ENCODE results near the gene PRKCD. TPM values are rescaled to one million over a fixed set of nuclear protein-coding genes. Genes with fewer than 3 reads are reported as not detected.

PRKCD gene
- total RNA-seq, 1 experiment from 2014 or later: 34.3 TPM

- no peaks in the 10 kb centered on the region for H3K9me3 ChIP-seq (ENCODE audit: insufficient read depth, low read depth)
These were observed 56.2 kb downstream of the PRKCD start for GRCh38 chr3:53217175-53217574.

GRCh38 chr3:53218131-53218530, 57.1 kb downstream of the PRKCD start:
- no peak overlapping the region for H3K27ac ChIP-seq
- H3K27me3 ChIP-seq (ENCODE audit: insufficient read depth, low read depth): no peaks in the 10 kb centered on the region
- BruUV-seq (replicated peaks): no TSS peak
- H3K4me1 ChIP-seq (replicated peaks; ENCODE audit: insufficient read depth): no peaks in the 10 kb centered on the region
- CTCF ChIA-PET: no interaction called here
- H2AFZ ChIP-seq: no peak overlapping the region
- POLR2A ChIA-PET (ENCODE audit: unreplicated experiment): no interaction called here
- H3F3A ChIP-seq (ENCODE audit: insufficient read depth, low read depth): peaks cover 42% of the 10 kb centered on the region
- no peaks in the 10 kb centered on the region for H3K36me3 ChIP-seq (ENCODE audit: low read depth)
- intact Hi-C loops (cut with micrococcal nuclease; ENCODE audit: unreplicated experiment): no loop called here
- no peak overlapping the region for H3K4me2 ChIP-seq
- H4K20me1 ChIP-seq (ENCODE audit: insufficient read depth): no peaks in the 10 kb centered on the region; the same call in 1 of the 2 replicates
- peak in 1 of 2 experiments; percentile 10 for DNase-seq
- no peak overlapping the region for H3K4me3 ChIP-seq
- no peaks in the 10 kb centered on the region for H3K9me2 ChIP-seq (ENCODE audit: insufficient read depth)
- H3K79me2 ChIP-seq (ENCODE audit: low read depth): no peaks in the 10 kb centered on the region
- TF ChIP-seq EZH2 (IDR thresholded peaks at IDR 0.05; ENCODE audit: low read depth) (no peak), CTCF (conservative IDR thresholded peaks at IDR 0.05) (no peak)
- H3K9me3 ChIP-seq (ENCODE audit: insufficient read depth, low read depth): no peaks in the 10 kb centered on the region

More at GRCh38 chr3:53217175-53217574, 56.2 kb downstream of the PRKCD start:
- BruUV-seq (replicated peaks): no TSS peak
- H3K4me2 ChIP-seq: no peak overlapping the region
- H3K27me3 ChIP-seq (ENCODE audit: insufficient read depth, low read depth): no peaks in the 10 kb centered on the region
- H3K27ac ChIP-seq: no peak overlapping the region
- TF ChIP-seq EZH2 (IDR thresholded peaks at IDR 0.05; ENCODE audit: low read depth): no peak
- no peak for TF ChIP-seq CTCF (conservative IDR thresholded peaks at IDR 0.05)
- no peak for DNase-seq
- H3K9me2 ChIP-seq (ENCODE audit: insufficient read depth): no peaks in the 10 kb centered on the region
- POLR2A ChIA-PET (ENCODE audit: unreplicated experiment): interaction anchor here (0.8 kb wide), 1 partner anchor 9 kb away, joined by 10 read pairs; no protein-coding TSS in a partner anchor
- CTCF ChIA-PET: no interaction called here
- no peaks in the 10 kb centered on the region for H3K4me1 ChIP-seq (replicated peaks; ENCODE audit: insufficient read depth)
- H2AFZ ChIP-seq: no peak overlapping the region
- H3K79me2 ChIP-seq (ENCODE audit: low read depth): no peaks in the 10 kb centered on the region
- no peaks in the 10 kb centered on the region for H3K36me3 ChIP-seq (ENCODE audit: low read depth)
- H3F3A ChIP-seq (ENCODE audit: insufficient read depth, low read depth): peaks cover 32% of the 10 kb centered on the region
- intact Hi-C loops (cut with micrococcal nuclease; ENCODE audit: unreplicated experiment): no loop called here
- H3K4me3 ChIP-seq: no peak overlapping the region
- no peaks in the 10 kb centered on the region for H4K20me1 ChIP-seq (ENCODE audit: insufficient read depth)

GRCh38 chr3:53219895-53220483, 59.0 kb downstream of the PRKCD start:
- intact Hi-C loops (cut with micrococcal nuclease; ENCODE audit: unreplicated experiment): loop anchor here (5.0 kb wide), 1 partner anchor 127 kb away; the partner anchor contains the start of gene DCP1A

More at GRCh38 chr3:53219895-53220483, 59.0 kb downstream of the PRKCD start:
- CTCF ChIA-PET: interaction anchor here (0.7 kb wide), 1 partner anchor 128 kb away, joined by 3 read pairs; the partner anchor contains the start of gene DCP1A
- H3F3A ChIP-seq (ENCODE audit: insufficient read depth, low read depth): peaks cover 58% of the 10 kb centered on the region
- TF ChIP-seq EZH2 (IDR thresholded peaks at IDR 0.05; ENCODE audit: low read depth) (no peak), CTCF (conservative IDR thresholded peaks at IDR 0.05) (peak; percentile 88)
- H3K36me3 ChIP-seq (ENCODE audit: low read depth): peaks cover 4% of the 10 kb centered on the region; the same call in 1 of the 2 replicates
- H2AFZ ChIP-seq: no peak overlapping the region
- no peak overlapping the region for H3K27ac ChIP-seq
- H3K9me3 ChIP-seq (ENCODE audit: insufficient read depth, low read depth): no peaks in the 10 kb centered on the region
- no peak overlapping the region for H3K4me2 ChIP-seq
- H3K4me1 ChIP-seq (replicated peaks; ENCODE audit: insufficient read depth): no peaks in the 10 kb centered on the region
- BruUV-seq (replicated peaks): no TSS peak
- peak; percentile 61 to 87 for DNase-seq
- no peaks in the 10 kb centered on the region for H3K9me2 ChIP-seq (ENCODE audit: insufficient read depth)
- POLR2A ChIA-PET (ENCODE audit: unreplicated experiment): interaction anchor here (0.6 to 0.7 kb wide), 2 partner anchors 63 to 702 kb away, joined by 3 to 5 read pairs; no protein-coding TSS in a partner anchor
- H3K79me2 ChIP-seq (ENCODE audit: low read depth): no peaks in the 10 kb centered on the region
- H3K27me3 ChIP-seq (ENCODE audit: insufficient read depth, low read depth): no peaks in the 10 kb centered on the region
- no peak overlapping the region for H3K4me3 ChIP-seq
- H4K20me1 ChIP-seq (ENCODE audit: insufficient read depth): peaks cover 4% of the 10 kb centered on the region; the same call in 1 of the 2 replicates
